GM21717 (cell line): ENCODE measurements around the gene LRBA.
"Not testable (repeated sequence)": the region's sequence is repeated elsewhere in the genome, so short reads cannot be mapped to it uniquely, and the experiment has no call there.

Source experiments
- ATAC-seq: cut with Tn5 transposase; IDR thresholded peaks from one replicate; pipeline ENCODE4 v1.9.1; 2021; ENCODE audit warnings: mild to moderate bottlenecking, moderate library complexity; ENCODE audit not compliant: unreplicated experiment

LRBA gene

GRCh38 chr4:150949342-150949741 is 65.7 kb downstream of the LRBA start:
- ATAC-seq: no peak

GRCh38 chr4:150948710-150949109 is 66.4 kb downstream of the LRBA start:
- ATAC-seq: no peak

- no peak for ATAC-seq
These were observed 67.0 kb downstream of the LRBA start for GRCh38 chr4:150948074-150948473.

- no peak for ATAC-seq
These were observed 70.4 kb downstream of the LRBA start for GRCh38 chr4:150944660-150945059.

GRCh38 chr4:150943818-150944217 is 71.3 kb downstream of the LRBA start:
- ATAC-seq: no peak

GRCh38 chr4:150943126-150943525 is 72.0 kb downstream of the LRBA start:
- ATAC-seq: no peak

- no peak for ATAC-seq
These were observed 72.5 kb downstream of the LRBA start for GRCh38 chr4:150942539-150942938.

GRCh38 chr4:150940123-150940522 is 75.0 kb downstream of the LRBA start:
- no peak for ATAC-seq

- no peak for ATAC-seq
These were observed 75.6 kb downstream of the LRBA start for GRCh38 chr4:150939530-150939929.

- ATAC-seq: no peak
These were observed 76.1 kb downstream of the LRBA start for GRCh38 chr4:150938873-150939499.

- no peak for ATAC-seq
These were observed 76.7 kb downstream of the LRBA start for GRCh38 chr4:150938417-150938816.

- ATAC-seq: no peak
These were observed 81.1 kb downstream of the LRBA start for GRCh38 chr4:150934022-150934421.

GRCh38 chr4:150931796-150932195 is 83.3 kb downstream of the LRBA start:
- ATAC-seq: no peak

- no peak for ATAC-seq
These were observed 84.1 kb downstream of the LRBA start for GRCh38 chr4:150931005-150931404.

- ATAC-seq: no peak
These were observed 91.1 kb downstream of the LRBA start for GRCh38 chr4:150923945-150924344.

GRCh38 chr4:150921486-150921885 is 93.6 kb downstream of the LRBA start:
- ATAC-seq: not testable (repeated sequence)

- ATAC-seq: not testable (repeated sequence)
These were observed 96.5 kb downstream of the LRBA start for GRCh38 chr4:150918562-150918961.

GRCh38 chr4:150911326-150911725 is 103.8 kb downstream of the LRBA start:
- no peak for ATAC-seq

- ATAC-seq: no peak
These were observed 106.0 kb downstream of the LRBA start for GRCh38 chr4:150909116-150909515.

- ATAC-seq: no peak
These were observed 108.0 kb downstream of the LRBA start for GRCh38 chr4:150906987-150907633.

- no peak for ATAC-seq
These were observed 110.4 kb downstream of the LRBA start for GRCh38 chr4:150904671-150905070.

GRCh38 chr4:150903603-150904002 is 111.5 kb downstream of the LRBA start:
- ATAC-seq: no peak

- no peak for ATAC-seq
These were observed 118.6 kb downstream of the LRBA start for GRCh38 chr4:150896497-150896896.
